Measurements from ENCODE around the gene DHRS7B.

DHRS7B gene

GRCh38 chr17:21214777-21215541 lies 88.2 kb downstream of the DHRS7B start:
- peaks cover 56% of the 10 kb centered on the region for H3K79me2 ChIP-seq (ENCODE audit: low read length)
- H3K36me3 ChIP-seq (replicated peaks; ENCODE audit: low read depth, low read length) = no peaks in the 10 kb centered on the region
- H3K4me3 ChIP-seq (ENCODE audit: low read length) = peak overlapping the region; percentile 91
- peak overlapping the region; percentile 74 for H3K4me2 ChIP-seq (ENCODE audit: low read length)
- peaks cover 5% of the 10 kb centered on the region; the same call in 1 of the 2 replicates for H4K20me1 ChIP-seq (ENCODE audit: insufficient read depth, low read length)
- H3K27me3 ChIP-seq (ENCODE audit: low read depth, low read length) = no peaks in the 10 kb centered on the region
- H3K27ac ChIP-seq (ENCODE audit: low read length) = peak overlapping the region; percentile 53
- H3K9me3 ChIP-seq (ENCODE audit: insufficient read depth, low read length) = no peaks in the 10 kb centered on the region
- H3K9ac ChIP-seq (ENCODE audit: low read length) = peak overlapping the region; percentile 66
- H3K4me1 ChIP-seq (ENCODE audit: low read length) = peaks cover 10% of the 10 kb centered on the region
- H2AFZ ChIP-seq (ENCODE audit: low read depth, low read length) = no peak overlapping the region
- TF ChIP-seq EZH2phosphoT487 (IDR thresholded peaks at IDR 0.05; ENCODE audit: low read depth) = no peak
- TF ChIP-seq, protein P1, sequence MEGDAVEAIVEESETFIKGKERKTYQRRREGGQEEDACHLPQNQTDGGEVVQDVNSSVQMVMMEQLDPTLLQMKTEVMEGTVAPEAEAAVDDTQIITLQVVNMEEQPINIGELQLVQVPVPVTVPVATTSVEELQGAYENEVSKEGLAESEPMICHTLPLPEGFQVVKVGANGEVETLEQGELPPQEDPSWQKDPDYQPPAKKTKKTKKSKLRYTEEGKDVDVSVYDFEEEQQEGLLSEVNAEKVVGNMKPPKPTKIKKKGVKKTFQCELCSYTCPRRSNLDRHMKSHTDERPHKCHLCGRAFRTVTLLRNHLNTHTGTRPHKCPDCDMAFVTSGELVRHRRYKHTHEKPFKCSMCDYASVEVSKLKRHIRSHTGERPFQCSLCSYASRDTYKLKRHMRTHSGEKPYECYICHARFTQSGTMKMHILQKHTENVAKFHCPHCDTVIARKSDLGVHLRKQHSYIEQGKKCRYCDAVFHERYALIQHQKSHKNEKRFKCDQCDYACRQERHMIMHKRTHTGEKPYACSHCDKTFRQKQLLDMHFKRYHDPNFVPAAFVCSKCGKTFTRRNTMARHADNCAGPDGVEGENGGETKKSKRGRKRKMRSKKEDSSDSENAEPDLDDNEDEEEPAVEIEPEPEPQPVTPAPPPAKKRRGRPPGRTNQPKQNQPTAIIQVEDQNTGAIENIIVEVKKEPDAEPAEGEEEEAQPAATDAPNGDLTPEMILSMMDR (IDR thresholded peaks at IDR 0.05; ENCODE audit: low read depth, low read length) = no peak

- Histone ChIP-seq H3K4me2 (ENCODE audit: low read length) (no peak overlapping the region), H3K9ac (ENCODE audit: low read length) (no peak overlapping the region), H3K4me3 (ENCODE audit: low read length) (no peak overlapping the region), H2AFZ (ENCODE audit: low read depth, low read length) (no peak overlapping the region), H3K9me3 (ENCODE audit: insufficient read depth, low read length) (no peaks in the 10 kb centered on the region), H3K79me2 (ENCODE audit: low read length) (peaks cover 46% of the 10 kb centered on the region), H3K4me1 (ENCODE audit: low read length) (peaks cover 10% of the 10 kb centered on the region), H3K27me3 (ENCODE audit: low read depth, low read length) (no peaks in the 10 kb centered on the region), H4K20me1 (ENCODE audit: insufficient read depth, low read length) (peaks cover 5% of the 10 kb centered on the region; the same call in 1 of the 2 replicates), H3K27ac (ENCODE audit: low read length) (no peak overlapping the region), H3K36me3 (replicated peaks; ENCODE audit: low read depth, low read length) (no peaks in the 10 kb centered on the region)
- TF ChIP-seq, protein P1 (IDR thresholded peaks at IDR 0.05; ENCODE audit: low read depth, low read length) = no peak
- no peak for TF ChIP-seq EZH2phosphoT487 (IDR thresholded peaks at IDR 0.05; ENCODE audit: low read depth)
These were observed 89.2 kb downstream of the DHRS7B start for GRCh38 chr17:21215935-21216334.

DNA sequence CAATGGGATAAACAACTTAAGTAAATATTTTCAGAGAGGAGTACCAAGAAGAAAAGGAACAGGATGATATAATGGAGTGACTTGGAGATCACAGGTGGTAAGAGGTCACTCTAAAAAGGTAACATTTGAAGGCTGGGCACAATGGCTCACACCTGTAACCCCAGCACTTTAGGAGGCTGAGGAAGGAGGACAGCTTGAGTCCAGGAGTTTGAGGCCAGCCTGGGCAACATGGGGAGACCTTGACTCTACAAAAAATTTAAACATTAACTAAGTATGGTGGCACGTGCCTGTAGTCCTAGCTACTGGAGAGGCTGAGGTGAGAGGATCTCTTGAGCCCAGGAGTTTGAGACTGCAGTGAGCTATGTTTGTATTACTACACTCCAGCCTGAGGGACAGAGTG lies 90.6 kb downstream of the DHRS7B start:
- Histone ChIP-seq H3K36me3 (replicated peaks; ENCODE audit: low read depth, low read length) (no peaks in the 10 kb centered on the region), H3K9ac (ENCODE audit: low read length) (no peak overlapping the region), H3K27ac (ENCODE audit: low read length) (no peak overlapping the region), H3K9me3 (ENCODE audit: insufficient read depth, low read length) (no peaks in the 10 kb centered on the region), H3K27me3 (ENCODE audit: low read depth, low read length) (no peaks in the 10 kb centered on the region), H3K4me1 (ENCODE audit: low read length) (peaks cover 9% of the 10 kb centered on the region), H2AFZ (ENCODE audit: low read depth, low read length) (no peak overlapping the region), H3K4me3 (ENCODE audit: low read length) (no peak overlapping the region), H3K79me2 (ENCODE audit: low read length) (peaks cover 32% of the 10 kb centered on the region), H4K20me1 (ENCODE audit: insufficient read depth, low read length) (no peaks in the 10 kb centered on the region), H3K4me2 (ENCODE audit: low read length) (no peak overlapping the region)
- TF ChIP-seq, protein P1 (IDR thresholded peaks at IDR 0.05; ENCODE audit: low read depth, low read length) = no peak
- no peak for TF ChIP-seq EZH2phosphoT487 (IDR thresholded peaks at IDR 0.05; ENCODE audit: low read depth)

DNA sequence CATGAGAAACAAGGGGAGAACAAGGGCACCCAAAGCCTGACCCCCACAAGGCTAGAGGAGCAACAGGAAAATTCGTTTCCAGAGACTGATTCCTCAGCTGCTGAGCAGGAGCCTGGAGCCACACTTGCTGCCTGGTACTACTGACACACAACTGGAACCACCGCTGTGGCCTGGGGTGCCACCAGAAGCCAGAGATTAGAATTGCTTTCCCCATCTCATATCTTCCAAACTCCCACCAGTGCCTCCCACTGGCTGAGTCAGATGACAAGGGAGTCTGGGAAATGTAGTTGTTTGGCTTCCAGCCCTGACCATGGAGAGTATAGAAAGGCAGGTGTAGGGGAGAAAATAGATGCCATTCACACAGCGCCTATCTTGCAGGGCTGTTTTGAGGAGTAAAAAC lies 91.3 kb downstream of the DHRS7B start:
- H3K27me3 ChIP-seq (ENCODE audit: low read depth, low read length) = no peaks in the 10 kb centered on the region
- H3K4me1 ChIP-seq (ENCODE audit: low read length) = 0 out of 2 replicates have a peak, but pooled peaks cover 3% of the 10 kb centered on the region
- H3K79me2 ChIP-seq (ENCODE audit: low read length) = peaks cover 24% of the 10 kb centered on the region
- no peak overlapping the region for H3K4me3 ChIP-seq (ENCODE audit: low read length)
- no peaks in the 10 kb centered on the region for H3K36me3 ChIP-seq (replicated peaks; ENCODE audit: low read depth, low read length)
- H2AFZ ChIP-seq (ENCODE audit: low read depth, low read length) = no peak overlapping the region
- H3K9ac ChIP-seq (ENCODE audit: low read length) = no peak overlapping the region
- H3K27ac ChIP-seq (ENCODE audit: low read length) = no peak overlapping the region
- H3K9me3 ChIP-seq (ENCODE audit: insufficient read depth, low read length) = no peaks in the 10 kb centered on the region
- no peak overlapping the region for H3K4me2 ChIP-seq (ENCODE audit: low read length)
- H4K20me1 ChIP-seq (ENCODE audit: insufficient read depth, low read length) = no peaks in the 10 kb centered on the region
- TF ChIP-seq, protein P1 (IDR thresholded peaks at IDR 0.05; ENCODE audit: low read depth, low read length) = no peak
- TF ChIP-seq EZH2phosphoT487 (IDR thresholded peaks at IDR 0.05; ENCODE audit: low read depth) = no peak
